Mucosa of rectum (tissue), 2 donors: Measurements from ENCODE around the gene CCDC158.

Experiments used
- H3K27ac ChIP-seq, 2 donors: one replicate each; pipeline ENCODE4 v1.7.0; 2013; ENCODE audit warnings: inconsistent platforms in 2 of 2, low read depth in 2 of 2, low read length in 2 of 2
- H3K27me3 ChIP-seq, 2 donors: one replicate each; pipeline ENCODE4 v1.7.0; 2013; ENCODE audit warnings: low read length in 2 of 2; ENCODE audit not compliant: control insufficient read depth in 2 of 2, insufficient read depth in 2 of 2
- H3K36me3 ChIP-seq, 2 donors: one replicate each; pipeline ENCODE4 v1.7.0; 2013; ENCODE audit warnings: low read length in 2 of 2; ENCODE audit not compliant: control insufficient read depth in 2 of 2, insufficient read depth in 2 of 2
- H3K4me1 ChIP-seq, 2 donors: one replicate each; pipeline ENCODE4 v1.7.0; 2013; ENCODE audit warnings: low read length in 2 of 2, mild to moderate bottlenecking in 1 of 2; ENCODE audit not compliant: control insufficient read depth in 2 of 2, insufficient read depth in 2 of 2
- H3K4me3 ChIP-seq, 2 donors: one replicate each; pipeline ENCODE4 v1.7.0; 2013; ENCODE audit warnings: low read length in 2 of 2
- H3K9ac ChIP-seq, 2 donors: one replicate each; pipeline ENCODE4 v1.7.0; 2013; ENCODE audit warnings: low read length in 2 of 2, low read depth in 1 of 2, mild to moderate bottlenecking in 1 of 2
- H3K9me3 ChIP-seq, 2 donors: one replicate each; pipeline ENCODE4 v1.7.0; 2013; ENCODE audit warnings: low read length in 2 of 2; ENCODE audit not compliant: control insufficient read depth in 2 of 2
- donor health status: healthy.
- donor health status: Normal muscosa, but diverticular disease.

CCDC158 gene

GRCh38 chr4:76449833-76450232 lies 28.9 kb upstream of the CCDC158 start:
- Histone ChIP-seq H3K9ac (no peak overlapping the region), H3K4me1 (no peaks in the 10 kb centered on the region), H3K27me3 (no peaks in the 10 kb centered on the region), H3K4me3 (no peak overlapping the region), H3K9me3 (no peaks in the 10 kb centered on the region), H3K36me3 (no peaks in the 10 kb centered on the region), H3K27ac (no peak overlapping the region)

- H3K9me3 ChIP-seq: no peaks in the 10 kb centered on the region
- H3K27ac ChIP-seq: no peak overlapping the region
- no peaks in the 10 kb centered on the region for H3K36me3 ChIP-seq
- H3K9ac ChIP-seq: no peak overlapping the region
- no peaks in the 10 kb centered on the region for H3K27me3 ChIP-seq
- H3K4me1 ChIP-seq: no peaks in the 10 kb centered on the region
- H3K4me3 ChIP-seq: no peak overlapping the region
Measured at GRCh38 chr4:76449362-76449767, 28.4 kb upstream of the CCDC158 start.

GRCh38 chr4:76448211-76448610 lies 27.3 kb upstream of the CCDC158 start:
- Histone ChIP-seq H3K27me3 (no peaks in the 10 kb centered on the region), H3K27ac (no peak overlapping the region), H3K4me1 (no peaks in the 10 kb centered on the region), H3K36me3 (no peaks in the 10 kb centered on the region), H3K9ac (no peak overlapping the region), H3K4me3 (no peak overlapping the region), H3K9me3 (no peaks in the 10 kb centered on the region)

- H3K9ac ChIP-seq: no peak overlapping the region
- no peak overlapping the region for H3K4me3 ChIP-seq
- H3K27me3 ChIP-seq: no peaks in the 10 kb centered on the region
- H3K27ac ChIP-seq: no peak overlapping the region
- H3K36me3 ChIP-seq: no peaks in the 10 kb centered on the region
- no peaks in the 10 kb centered on the region for H3K9me3 ChIP-seq
- no peaks in the 10 kb centered on the region for H3K4me1 ChIP-seq
Measured at GRCh38 chr4:76447393-76447851, 26.5 kb upstream of the CCDC158 start.

- no peaks in the 10 kb centered on the region for H3K27me3 ChIP-seq
- no peak overlapping the region for H3K27ac ChIP-seq
- H3K36me3 ChIP-seq: no peaks in the 10 kb centered on the region
- no peak overlapping the region for H3K4me3 ChIP-seq
- H3K4me1 ChIP-seq: no peaks in the 10 kb centered on the region
- H3K9ac ChIP-seq: no peak overlapping the region
- H3K9me3 ChIP-seq: no peaks in the 10 kb centered on the region
Measured at GRCh38 chr4:76445911-76446310, 25.0 kb upstream of the CCDC158 start.

GRCh38 chr4:76443376-76443775 lies 22.4 kb upstream of the CCDC158 start:
- H3K4me3 ChIP-seq: no peak overlapping the region
- peaks cover 0 to 2% of the 10 kb centered on the region in 2 donors for H3K4me1 ChIP-seq
- no peaks in the 10 kb centered on the region for H3K36me3 ChIP-seq
- H3K9me3 ChIP-seq: no peaks in the 10 kb centered on the region
- H3K27me3 ChIP-seq: no peaks in the 10 kb centered on the region
- no peak overlapping the region for H3K27ac ChIP-seq
- no peak overlapping the region for H3K9ac ChIP-seq

GRCh38 chr4:76442807-76443206 lies 21.9 kb upstream of the CCDC158 start:
- Histone ChIP-seq H3K36me3 (no peaks in the 10 kb centered on the region), H3K9me3 (no peaks in the 10 kb centered on the region), H3K4me1 (peaks cover 0 to 2% of the 10 kb centered on the region in 2 donors), H3K4me3 (no peak overlapping the region), H3K27me3 (no peaks in the 10 kb centered on the region), H3K27ac (no peak overlapping the region), H3K9ac (no peak overlapping the region)

- H3K27me3 ChIP-seq: no peaks in the 10 kb centered on the region
- H3K27ac ChIP-seq: no peak overlapping the region
- no peak overlapping the region for H3K9ac ChIP-seq
- peaks cover 0 to 2% of the 10 kb centered on the region in 2 donors for H3K4me1 ChIP-seq
- H3K4me3 ChIP-seq: no peak overlapping the region
- H3K9me3 ChIP-seq: no peaks in the 10 kb centered on the region
- H3K36me3 ChIP-seq: no peaks in the 10 kb centered on the region
Measured at GRCh38 chr4:76441881-76442280, 20.9 kb upstream of the CCDC158 start.

GRCh38 chr4:76439491-76439890 lies 18.6 kb upstream of the CCDC158 start:
- Histone ChIP-seq H3K27ac (no peak overlapping the region), H3K4me1 (peaks cover 0 to 2% of the 10 kb centered on the region in 2 donors), H3K4me3 (no peak overlapping the region), H3K27me3 (no peaks in the 10 kb centered on the region), H3K36me3 (no peaks in the 10 kb centered on the region), H3K9me3 (no peaks in the 10 kb centered on the region), H3K9ac (no peak overlapping the region)

- Histone ChIP-seq H3K9me3 (no peaks in the 10 kb centered on the region), H3K4me1 (peaks cover 0 to under 1% of the 10 kb centered on the region in 2 donors), H3K9ac (no peak overlapping the region), H3K36me3 (no peaks in the 10 kb centered on the region), H3K27me3 (no peaks in the 10 kb centered on the region), H3K4me3 (no peak overlapping the region), H3K27ac (no peak overlapping the region)
Measured at GRCh38 chr4:76435528-76436319, 14.8 kb upstream of the CCDC158 start.
